ENCODE data around the gene JAKMIP2.

GRCh38 chr5:147788023-147788422 lies 5.5 kb upstream of the JAKMIP2 start:
- TF ChIP-seq, protein P1, sequence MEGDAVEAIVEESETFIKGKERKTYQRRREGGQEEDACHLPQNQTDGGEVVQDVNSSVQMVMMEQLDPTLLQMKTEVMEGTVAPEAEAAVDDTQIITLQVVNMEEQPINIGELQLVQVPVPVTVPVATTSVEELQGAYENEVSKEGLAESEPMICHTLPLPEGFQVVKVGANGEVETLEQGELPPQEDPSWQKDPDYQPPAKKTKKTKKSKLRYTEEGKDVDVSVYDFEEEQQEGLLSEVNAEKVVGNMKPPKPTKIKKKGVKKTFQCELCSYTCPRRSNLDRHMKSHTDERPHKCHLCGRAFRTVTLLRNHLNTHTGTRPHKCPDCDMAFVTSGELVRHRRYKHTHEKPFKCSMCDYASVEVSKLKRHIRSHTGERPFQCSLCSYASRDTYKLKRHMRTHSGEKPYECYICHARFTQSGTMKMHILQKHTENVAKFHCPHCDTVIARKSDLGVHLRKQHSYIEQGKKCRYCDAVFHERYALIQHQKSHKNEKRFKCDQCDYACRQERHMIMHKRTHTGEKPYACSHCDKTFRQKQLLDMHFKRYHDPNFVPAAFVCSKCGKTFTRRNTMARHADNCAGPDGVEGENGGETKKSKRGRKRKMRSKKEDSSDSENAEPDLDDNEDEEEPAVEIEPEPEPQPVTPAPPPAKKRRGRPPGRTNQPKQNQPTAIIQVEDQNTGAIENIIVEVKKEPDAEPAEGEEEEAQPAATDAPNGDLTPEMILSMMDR (conservative IDR thresholded peaks at IDR 0.05; ENCODE audit: low read depth, low read length), result no peak
- no peak for TF ChIP-seq EZH2 (IDR thresholded peaks at IDR 0.05; ENCODE audit: borderline replicate concordance, low read depth, low read length, poor library complexity, severe bottlenecking)

Measured in A673 (cell line).